Fibroblast of lung (primary cell): Measurements from ENCODE around the gene CASP14. TPM values are rescaled to one million over a fixed set of nuclear protein-coding genes. Genes with fewer than 3 reads are reported as not detected.

Source experiments
- DNase-seq, 2 donors: peaks; one replicate each; pipeline versions ENCODE4 v3.0.0 to v3.0.0-alpha.2; 2010; ENCODE audit warnings: low read depth in 2 of 2
- H2AFZ ChIP-seq: 2 replicates; pipeline ENCODE4 v1.5.1; 2012; ENCODE audit warnings: low read length, control low read depth, inconsistent platforms
- H3K27ac ChIP-seq: 2 replicates; pipeline ENCODE4 v1.5.1; 2011; ENCODE audit warnings: low read length, control low read depth; ENCODE audit not compliant: insufficient read depth
- H3K27me3 ChIP-seq: 2 replicates; pipeline ENCODE4 v1.5.1; 2011; ENCODE audit warnings: mild to moderate bottlenecking, low read length; ENCODE audit not compliant: control insufficient read depth, insufficient read depth
- H3K36me3 ChIP-seq: 2 replicates; pipeline ENCODE4 v1.5.1; 2011; ENCODE audit warnings: low read length; ENCODE audit not compliant: control insufficient read depth, insufficient read depth
- H3K4me1 ChIP-seq: 2 replicates; pipeline ENCODE4 v1.5.1; 2011; ENCODE audit warnings: low read length; ENCODE audit not compliant: control insufficient read depth, insufficient read depth; ENCODE audit errors: extremely low read depth
- H3K4me2 ChIP-seq: 2 replicates; pipeline ENCODE4 v1.5.1; 2011; ENCODE audit warnings: low read length, control low read depth; ENCODE audit not compliant: insufficient read depth; ENCODE audit errors: extremely low read depth
- H3K4me3 ChIP-seq, 4 experiments: fragments of 200-600 bp in 1 of 4; sonication (generic) in 1 of 4; replicated peaks in 1 of 4; 2 replicates each; pipeline ENCODE4 v1.5.1; 2011 to 2016; ENCODE audit warnings: low read length in 4 of 4, low read depth in 3 of 4, mild to moderate bottlenecking in 3 of 4, control low read depth in 2 of 4, inconsistent platforms in 1 of 4, mixed read lengths in 1 of 4; ENCODE audit not compliant: insufficient read depth in 1 of 4; ENCODE audit errors: control extremely low read depth in 1 of 4
- H3K79me2 ChIP-seq: 2 replicates; pipeline ENCODE4 v1.5.1; 2012; ENCODE audit warnings: mild to moderate bottlenecking, low read length, inconsistent platforms; ENCODE audit not compliant: control insufficient read depth, insufficient read depth
- H3K9ac ChIP-seq: 2 replicates; pipeline ENCODE4 v1.5.1; 2011; ENCODE audit warnings: mild to moderate bottlenecking, low read length, control low read depth; ENCODE audit not compliant: insufficient read depth
- H3K9me3 ChIP-seq: 2 replicates; pipeline ENCODE4 v1.5.1; 2012; ENCODE audit warnings: low read depth, low read length; ENCODE audit not compliant: control insufficient read depth, insufficient read depth
- H4K20me1 ChIP-seq: 2 replicates; pipeline ENCODE4 v1.5.1; 2011; ENCODE audit warnings: low read length; ENCODE audit not compliant: control insufficient read depth, insufficient read depth; ENCODE audit errors: extremely low read depth
- CTCF ChIP-seq, 2 donors: IDR thresholded peaks in 1 of 2; conservative IDR thresholded peaks in 1 of 2; 1 replicate in 1 of 2; 2 replicates in 1 of 2; pipeline ENCODE4 v1.5.1; 2011 to 2012; ENCODE audit warnings: low read length in 2 of 2, control low read depth in 1 of 2, inconsistent platforms in 1 of 2, low read depth in 1 of 2, mild to moderate bottlenecking in 1 of 2
- EZH2 ChIP-seq: IDR thresholded peaks from 2 replicates; pipeline ENCODE4 v1.5.1; 2012; ENCODE audit warnings: low read length, control low read depth, mild to moderate bottlenecking; ENCODE audit errors: missing control alignments
- polyA plus RNA-seq, 2 donors: library from polyadenylated mRNA; depleted of rRNA in 1 of 2; stranded (reverse) in 1 of 2; unstranded in 1 of 2; fragments of >200 nt; gene quantifications; 2 replicates each; pipeline ENCODE4 v1.2.1, GENCODE V29; 2011 to 2012; ENCODE audit warnings: missing spikeins in 1 of 2
- total RNA-seq: library from RNA; depleted of rRNA; stranded (reverse); fragments of >200 nt; gene quantifications from 2 replicates; pipeline ENCODE4 v1.2.1, GENCODE V29; 2014

The CASP14 gene
- total and polyA plus RNA-seq, 2 donors (not counting 1 experiment from before 2014, with no cell fraction given) = not detected

GRCh38 chr19:15104003-15104402 is 54.7 kb downstream of the CASP14 start:
- no peak overlapping the region for H3K4me3 ChIP-seq
- no peaks in the 10 kb centered on the region for H4K20me1 ChIP-seq
- H3K27ac ChIP-seq = no peak overlapping the region
- no peak overlapping the region for H3K4me2 ChIP-seq
- TF ChIP-seq CTCF (conservative IDR thresholded peaks at IDR 0.05 in 1 of 2, IDR thresholded peaks at IDR 0.05 in 1 of 2; ENCODE audit: low read depth in 1 of 2, low read length in 2 of 2) = no peak
- H3K4me1 ChIP-seq = peaks cover 7% of the 10 kb centered on the region
- H3K9ac ChIP-seq = no peak overlapping the region
- H3K9me3 ChIP-seq = no peaks in the 10 kb centered on the region
- H3K27me3 ChIP-seq = peaks cover 5% of the 10 kb centered on the region
- H3K36me3 ChIP-seq = peaks cover 3% of the 10 kb centered on the region
- H2AFZ ChIP-seq = no peak overlapping the region
- peaks cover 18% of the 10 kb centered on the region for H3K79me2 ChIP-seq
- DNase-seq = no peak

- Histone ChIP-seq H3K4me1 (peaks cover 7% of the 10 kb centered on the region), H4K20me1 (no peaks in the 10 kb centered on the region), H3K27ac (no peak overlapping the region), H3K79me2 (peaks cover 22% of the 10 kb centered on the region), H3K9me3 (no peaks in the 10 kb centered on the region), H3K4me2 (no peak overlapping the region), H3K27me3 (peaks cover 5% of the 10 kb centered on the region), H2AFZ (no peak overlapping the region), H3K36me3 (peaks cover 7% of the 10 kb centered on the region), H3K4me3 (no peak overlapping the region), H3K9ac (no peak overlapping the region)
- no peak for DNase-seq
- TF ChIP-seq EZH2 = no peak
Observed at GRCh38 chr19:15104411-15104810, 55.1 kb downstream of the CASP14 start.

DNA sequence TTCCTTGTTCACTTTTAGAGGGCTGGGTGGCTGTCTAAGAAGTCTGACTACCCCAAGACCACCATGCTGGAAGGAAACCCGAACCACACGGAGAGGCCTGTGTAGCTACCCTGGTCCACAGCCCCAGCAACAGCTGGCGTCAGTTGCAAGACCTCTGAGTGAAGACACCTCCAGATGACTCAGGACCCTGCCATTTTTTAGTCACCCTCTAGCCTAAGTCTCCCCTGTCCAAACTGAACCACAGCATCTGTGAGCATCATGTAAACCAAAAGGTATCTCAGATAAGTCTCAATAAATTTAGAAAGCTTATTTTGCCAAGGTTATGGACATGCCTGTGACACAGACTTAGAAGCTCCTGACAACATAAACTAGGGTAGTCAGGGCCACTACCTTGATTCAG is 55.8 kb downstream of the CASP14 start:
- TF ChIP-seq EZH2 (no peak), CTCF (conservative IDR thresholded peaks at IDR 0.05 in 1 of 2, IDR thresholded peaks at IDR 0.05 in 1 of 2; ENCODE audit: low read depth in 1 of 2, low read length in 2 of 2) (no peak)
- H2AFZ ChIP-seq = no peak overlapping the region
- H3K27ac ChIP-seq = no peak overlapping the region
- no peaks in the 10 kb centered on the region for H4K20me1 ChIP-seq
- H3K9ac ChIP-seq = no peak overlapping the region
- DNase-seq = no peak
- H3K79me2 ChIP-seq = peaks cover 23% of the 10 kb centered on the region
- H3K9me3 ChIP-seq = no peaks in the 10 kb centered on the region
- no peak overlapping the region for H3K4me2 ChIP-seq
- H3K36me3 ChIP-seq = peaks cover 9% of the 10 kb centered on the region
- no peak overlapping the region for H3K4me3 ChIP-seq
- peaks cover 7% of the 10 kb centered on the region for H3K4me1 ChIP-seq
- H3K27me3 ChIP-seq = peaks cover under 1% of the 10 kb centered on the region
